Posterior vena cava (tissue), 2 donors: ENCODE data around the gene PTTG1IP2. TPM values are rescaled to one million over a fixed set of nuclear protein-coding genes. Genes with fewer than 3 reads are reported as not detected.
"Not testable (repeated sequence)": the region's sequence is repeated elsewhere in the genome, so short reads cannot be mapped to it uniquely, and the experiment has no call there.

Experiments
- DNase-seq: peaks from one replicate; pipeline ENCODE4 v3.0.0-alpha.2; 2020; ENCODE audit warnings: low spot score
- intact Hi-C, 2 donors: fragments of 100-400 bp; cut with DNase I; formaldehyde crosslinking; loops; one replicate each; pipeline versions ENCODE4 v1.14.1 to v1.14.2; 2022 to 2023
- long read RNA-seq, 2 donors: library from polyadenylated mRNA; unstranded; transcript quantifications; one replicate each; pipeline ENCODE4 v2.0.0, GENCODE V29; 2020 to 2021
- total RNA-seq, 2 donors: library from RNA; stranded (reverse); fragmentation: NEBNext Ultra II Directional; extraction: Animal tissue kit (Norgen Biotek cat#: 25700); gene quantifications; one replicate each; pipeline ENCODE4 v1.2.1, GENCODE V29; 2021
- donor health status: DM: yes; HTN: yes; CAD: no.
- donor health status: DM: yes; HTN: yes; CAD: no.

The PTTG1IP2 gene
- under 1 TPM in 1 of 2 donors, not detected in 1; 0.76 TPM for total RNA-seq
- long read RNA-seq, donor 1: 0 reads
- long read RNA-seq, donor 2: 0 reads

- intact Hi-C loops: no loop called here
- no peak for DNase-seq
Observed at GRCh38 chr7:90469554-90469953, at the start of gene PTTG1IP2. Gene PTTG1IP2 (plus strand): TSS chr7:90469639. CDS start chr7:90469787, 148 bp downstream.

- intact Hi-C loops: loop anchor here in 1 of 2 donors (10.0 kb wide), 1 partner anchor 267 kb away; the partner anchor contains the start of gene STEAP1
- no peak for DNase-seq
Observed at GRCh38 chr7:90421651-90422050, 47.8 kb upstream of the PTTG1IP2 start.

GRCh38 chr7:90424720-90425119 lies 44.7 kb upstream of the PTTG1IP2 start:
- intact Hi-C loops: loop anchor here in 1 of 2 donors (10.0 kb wide), 1 partner anchor 270 kb away; the partner anchor contains the start of gene STEAP1
- DNase-seq: no peak

- intact Hi-C loops: loop anchor here in 1 of 2 donors (10.0 kb wide), 1 partner anchor 271 kb away; the partner anchor contains the start of gene STEAP1
Observed at GRCh38 chr7:90425376-90425775, 44.1 kb upstream of the PTTG1IP2 start.

GRCh38 chr7:90430614-90431460 lies 38.6 kb upstream of the PTTG1IP2 start:
- DNase-seq: no peak
- intact Hi-C loops: no loop called here

More at GRCh38 chr7:90425376-90425775, 44.1 kb upstream of the PTTG1IP2 start:
- DNase-seq: no peak

- intact Hi-C loops: no loop called here
- no peak for DNase-seq
Observed at GRCh38 chr7:90432752-90433151, 36.7 kb upstream of the PTTG1IP2 start.

- no peak for DNase-seq
- intact Hi-C loops: no loop called here
Observed at GRCh38 chr7:90433221-90433620, 36.2 kb upstream of the PTTG1IP2 start.

GRCh38 chr7:90445633-90446032 lies 23.8 kb upstream of the PTTG1IP2 start:
- no peak for DNase-seq
- intact Hi-C loops: no loop called here

- intact Hi-C loops: no loop called here
- DNase-seq: no peak
Observed at GRCh38 chr7:90446137-90446899, 23.1 kb upstream of the PTTG1IP2 start.

- intact Hi-C loops: loop anchor here (10.0 kb wide), 2 partner anchors 171 to 581 kb away; no protein-coding TSS in a partner anchor
Observed at GRCh38 chr7:90453259-90453891, 16.1 kb upstream of the PTTG1IP2 start.

GRCh38 chr7:90453931-90454330 lies 15.5 kb upstream of the PTTG1IP2 start:
- intact Hi-C loops: loop anchor here (10.0 kb wide), 2 partner anchors 171 to 581 kb away; no protein-coding TSS in a partner anchor
- no peak for DNase-seq

More at GRCh38 chr7:90453259-90453891, 16.1 kb upstream of the PTTG1IP2 start:
- no peak for DNase-seq

- intact Hi-C loops: loop anchor here (10.0 kb wide), 2 partner anchors 169 to 579 kb away; no protein-coding TSS in a partner anchor
- no peak for DNase-seq
Observed at GRCh38 chr7:90455163-90456030, 14.0 kb upstream of the PTTG1IP2 start.

- intact Hi-C loops: loop anchor here (10.0 kb wide), 2 partner anchors 167 to 577 kb away; no protein-coding TSS in a partner anchor
Observed at GRCh38 chr7:90458104-90458503, 11.3 kb upstream of the PTTG1IP2 start.

GRCh38 chr7:90459888-90460287 lies 9.6 kb upstream of the PTTG1IP2 start:
- no peak for DNase-seq
- intact Hi-C loops: loop anchor here (10.0 kb wide), 2 partner anchors 165 to 575 kb away; no protein-coding TSS in a partner anchor

More at GRCh38 chr7:90458104-90458503, 11.3 kb upstream of the PTTG1IP2 start:
- no peak for DNase-seq

GRCh38 chr7:90461219-90461618 lies 8.2 kb upstream of the PTTG1IP2 start:
- intact Hi-C loops: no loop called here
- DNase-seq: no peak

GRCh38 chr7:90463151-90463628 lies 6.2 kb upstream of the PTTG1IP2 start:
- DNase-seq, intact Hi-C loops: not testable (repeated sequence)

- intact Hi-C loops: no loop called here
- DNase-seq: no peak
Observed at GRCh38 chr7:90465816-90466215, 3.6 kb upstream of the PTTG1IP2 start.
